ENCODE data around the gene TMTC2. TPM values are rescaled to one million over a fixed set of nuclear protein-coding genes. Genes with fewer than 3 reads are reported as not detected.
"Not testable (repeated sequence)": the region's sequence is repeated elsewhere in the genome, so short reads cannot be mapped to it uniquely, and the experiment has no call there.

The TMTC2 gene
- total RNA-seq, 1 donor from 2014 or later: 3.4 TPM

DNA sequence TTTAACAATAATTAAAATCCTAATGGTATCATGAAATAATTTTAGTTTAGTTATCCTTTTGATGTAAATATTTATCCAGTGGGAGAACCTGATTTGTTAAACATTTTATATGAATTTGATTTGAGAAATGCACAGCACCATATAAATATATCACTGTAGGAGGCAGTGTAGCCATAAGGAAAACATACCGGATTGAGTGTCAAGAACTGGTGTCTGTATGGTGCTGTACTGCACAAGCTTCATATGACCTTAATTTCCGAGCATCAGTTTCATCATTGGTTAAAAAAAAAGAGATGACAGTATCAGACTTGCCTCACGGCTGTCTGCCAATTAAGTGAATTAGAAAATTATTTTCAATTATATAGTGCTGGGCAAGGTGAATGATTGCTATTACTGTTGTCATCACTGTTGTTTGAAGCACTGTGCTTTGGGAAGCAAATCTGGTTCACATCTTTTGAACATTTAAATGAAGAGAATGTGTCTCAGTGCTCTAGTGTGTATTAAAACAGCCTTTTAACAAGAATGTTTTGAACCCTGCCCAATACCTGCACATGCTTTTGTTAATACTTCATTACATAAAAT is 72.1 kb downstream of the TMTC2 start:
- TF ChIP-seq, protein P1, sequence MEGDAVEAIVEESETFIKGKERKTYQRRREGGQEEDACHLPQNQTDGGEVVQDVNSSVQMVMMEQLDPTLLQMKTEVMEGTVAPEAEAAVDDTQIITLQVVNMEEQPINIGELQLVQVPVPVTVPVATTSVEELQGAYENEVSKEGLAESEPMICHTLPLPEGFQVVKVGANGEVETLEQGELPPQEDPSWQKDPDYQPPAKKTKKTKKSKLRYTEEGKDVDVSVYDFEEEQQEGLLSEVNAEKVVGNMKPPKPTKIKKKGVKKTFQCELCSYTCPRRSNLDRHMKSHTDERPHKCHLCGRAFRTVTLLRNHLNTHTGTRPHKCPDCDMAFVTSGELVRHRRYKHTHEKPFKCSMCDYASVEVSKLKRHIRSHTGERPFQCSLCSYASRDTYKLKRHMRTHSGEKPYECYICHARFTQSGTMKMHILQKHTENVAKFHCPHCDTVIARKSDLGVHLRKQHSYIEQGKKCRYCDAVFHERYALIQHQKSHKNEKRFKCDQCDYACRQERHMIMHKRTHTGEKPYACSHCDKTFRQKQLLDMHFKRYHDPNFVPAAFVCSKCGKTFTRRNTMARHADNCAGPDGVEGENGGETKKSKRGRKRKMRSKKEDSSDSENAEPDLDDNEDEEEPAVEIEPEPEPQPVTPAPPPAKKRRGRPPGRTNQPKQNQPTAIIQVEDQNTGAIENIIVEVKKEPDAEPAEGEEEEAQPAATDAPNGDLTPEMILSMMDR (IDR thresholded peaks at IDR 0.05; ENCODE audit: borderline replicate concordance): no peak
- DNase-seq: no peak
- Histone ChIP-seq H3K36me3 (no peaks in the 10 kb centered on the region), H3K4me3 (no peak overlapping the region), H3K27ac (replicated peaks) (no peak overlapping the region), H3K4me1 (peaks cover 19% of the 10 kb centered on the region), H3K9me3 (replicated peaks) (no peaks in the 10 kb centered on the region), H3K27me3 (ENCODE audit: low read depth) (no peaks in the 10 kb centered on the region)
- intact Hi-C loops (cut with micrococcal nuclease): no loop called here

DNA sequence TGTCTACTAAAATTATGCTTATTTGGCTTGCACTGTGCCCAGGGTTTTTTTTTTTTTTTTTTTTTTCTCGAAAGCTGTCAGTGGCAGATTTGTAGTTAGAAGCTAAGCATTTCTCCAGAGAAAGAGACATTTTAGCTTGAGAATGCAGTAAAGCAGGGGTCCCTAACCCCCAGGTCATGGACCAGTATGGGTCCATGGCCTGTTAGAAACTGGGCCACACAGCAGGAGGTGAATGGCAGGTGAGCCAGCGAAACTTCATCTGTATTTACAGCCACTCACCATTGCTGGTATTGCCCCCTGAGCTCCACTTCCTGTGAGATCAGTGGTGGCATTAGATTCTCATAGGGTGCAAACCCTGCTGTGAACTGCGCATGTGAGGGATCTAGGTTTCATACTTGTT is 73.7 kb downstream of the TMTC2 start:
- no peak overlapping the region for H3K4me3 ChIP-seq
- TF ChIP-seq, protein P1 (IDR thresholded peaks at IDR 0.05; ENCODE audit: borderline replicate concordance): no peak
- no peaks in the 10 kb centered on the region for H3K9me3 ChIP-seq (replicated peaks)
- no peaks in the 10 kb centered on the region for H3K27me3 ChIP-seq (ENCODE audit: low read depth)
- DNase-seq: no peak
- no peaks in the 10 kb centered on the region for H3K36me3 ChIP-seq
- intact Hi-C loops (cut with micrococcal nuclease): no loop called here
- H3K4me1 ChIP-seq: peaks cover 15% of the 10 kb centered on the region
- no peak overlapping the region for H3K27ac ChIP-seq (replicated peaks)

DNA sequence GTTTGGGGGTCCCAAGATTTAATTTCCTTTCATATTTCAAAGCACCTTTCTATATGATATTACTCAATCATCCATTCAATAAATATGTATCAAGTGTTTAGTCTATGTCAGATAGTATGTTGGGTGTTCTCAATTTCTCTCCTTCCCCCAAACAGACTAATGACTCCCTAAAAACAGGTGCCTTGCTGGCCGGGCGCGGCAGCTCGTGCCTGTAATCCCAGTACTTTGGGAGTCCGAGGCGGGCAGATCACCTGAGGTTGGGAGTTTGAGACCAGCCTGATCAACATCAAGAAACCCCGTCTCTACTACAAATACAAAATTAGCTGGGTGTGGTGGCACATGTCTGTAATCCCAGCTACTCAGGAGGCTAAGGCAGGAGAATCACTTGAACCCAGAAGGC is 78.5 kb downstream of the TMTC2 start:
- H3K9me3 ChIP-seq (replicated peaks); H3K27me3 ChIP-seq (ENCODE audit: low read depth); H3K4me1 ChIP-seq; DNase-seq; H3K36me3 ChIP-seq; intact Hi-C loops (cut with micrococcal nuclease); H3K27ac ChIP-seq (replicated peaks); H3K4me3 ChIP-seq: not testable (repeated sequence)

DNA sequence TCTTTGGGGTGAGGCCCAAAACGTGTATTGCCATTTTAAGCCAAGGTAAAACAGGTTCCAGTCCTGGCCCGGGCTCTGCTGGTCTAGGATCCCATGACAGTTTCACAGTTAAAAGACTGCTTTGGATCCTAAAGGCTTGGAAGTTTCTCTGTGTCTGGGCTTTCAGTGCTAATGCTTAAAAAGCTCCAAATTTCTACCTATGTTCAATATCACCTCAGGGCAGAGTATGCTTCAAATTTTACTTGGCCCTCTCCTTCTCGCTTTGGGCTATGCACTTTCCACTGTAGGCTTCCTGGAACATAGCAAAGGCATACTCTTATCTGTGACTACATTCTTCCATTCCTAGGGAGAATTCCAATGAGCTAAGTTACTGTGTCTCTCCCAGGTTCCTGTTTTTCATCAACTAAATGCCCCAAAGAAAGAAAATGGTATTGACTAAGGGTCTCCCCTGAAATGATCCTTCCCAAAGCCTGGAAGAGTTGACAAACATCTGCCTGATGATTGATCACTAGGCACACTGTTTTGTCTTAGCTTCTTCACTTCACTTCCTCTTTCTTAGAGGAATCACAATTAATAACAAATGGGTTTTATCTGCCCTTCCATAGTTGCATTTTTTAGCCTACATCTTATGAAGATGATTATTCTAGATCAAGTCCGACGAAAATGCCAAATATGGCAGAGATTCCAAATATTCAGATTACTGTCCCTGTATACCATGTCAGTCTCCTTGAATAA is 79.4 kb downstream of the TMTC2 start:
- DNase-seq: no peak
- H3K27me3 ChIP-seq (ENCODE audit: low read depth): no peaks in the 10 kb centered on the region
- TF ChIP-seq, protein P1 (IDR thresholded peaks at IDR 0.05; ENCODE audit: borderline replicate concordance): no peak

DNA sequence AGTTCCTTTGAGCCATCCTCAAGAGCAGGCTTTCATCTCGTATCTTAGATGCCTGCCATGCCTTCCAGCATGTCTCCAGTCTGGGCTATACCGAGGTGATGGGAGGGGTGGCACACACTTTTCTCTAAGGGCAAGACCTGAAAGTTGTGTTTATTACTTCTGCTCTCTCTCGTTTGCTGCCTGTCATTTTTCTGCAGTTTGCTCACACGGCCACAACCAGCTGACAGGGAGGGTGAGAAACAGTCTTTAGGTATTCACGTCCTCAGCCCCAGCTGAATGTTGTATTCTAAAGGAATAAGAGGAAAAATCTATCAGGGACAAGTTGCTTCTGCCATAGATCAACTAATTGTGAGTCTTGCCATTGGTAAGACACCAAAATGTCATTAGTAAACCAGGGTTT is 88.0 kb downstream of the TMTC2 start:
- H3K27ac ChIP-seq (replicated peaks): no peak overlapping the region
- TF ChIP-seq, protein P1 (IDR thresholded peaks at IDR 0.05; ENCODE audit: borderline replicate concordance): no peak
- intact Hi-C loops (cut with micrococcal nuclease): no loop called here

More for the DNA sequence above, 79.4 kb downstream of the TMTC2 start:
- Histone ChIP-seq H3K9me3 (replicated peaks) (no peaks in the 10 kb centered on the region), H3K4me3 (no peak overlapping the region), H3K36me3 (no peaks in the 10 kb centered on the region), H3K4me1 (no peaks in the 10 kb centered on the region), H3K27ac (replicated peaks) (no peak overlapping the region)
- intact Hi-C loops (cut with micrococcal nuclease): no loop called here

DNA sequence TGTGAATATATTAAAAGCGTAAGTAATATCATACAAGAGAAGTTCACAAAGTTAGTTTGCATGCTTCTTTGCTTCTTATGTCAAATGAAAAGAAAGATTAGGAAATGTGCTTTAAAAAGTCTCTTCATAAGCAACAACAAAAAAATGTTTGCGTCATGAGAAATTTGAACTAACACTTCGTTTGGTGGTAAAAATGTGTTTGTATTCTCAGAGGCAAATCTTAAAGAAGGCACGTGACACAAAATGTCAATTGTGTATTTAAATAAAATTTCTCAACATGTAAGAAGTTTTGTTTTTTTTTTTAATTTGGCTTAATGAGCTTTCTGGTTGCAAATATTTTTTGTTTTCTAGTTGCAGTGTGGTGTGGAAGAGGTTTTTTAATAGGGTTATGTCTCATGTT is 93.8 kb downstream of the TMTC2 start:
- intact Hi-C loops (cut with micrococcal nuclease): no loop called here
- H3K27me3 ChIP-seq (ENCODE audit: low read depth): no peaks in the 10 kb centered on the region
- no peaks in the 10 kb centered on the region for H3K9me3 ChIP-seq (replicated peaks)
- H3K4me3 ChIP-seq: no peak overlapping the region
- TF ChIP-seq, protein P1 (IDR thresholded peaks at IDR 0.05; ENCODE audit: borderline replicate concordance): no peak
- H3K36me3 ChIP-seq: no peaks in the 10 kb centered on the region
- H3K4me1 ChIP-seq: no peaks in the 10 kb centered on the region
- no peak for DNase-seq
- no peak overlapping the region for H3K27ac ChIP-seq (replicated peaks)

More for the DNA sequence above, 88.0 kb downstream of the TMTC2 start:
- Histone ChIP-seq H3K4me1 (no peaks in the 10 kb centered on the region), H3K36me3 (no peaks in the 10 kb centered on the region), H3K27me3 (ENCODE audit: low read depth) (no peaks in the 10 kb centered on the region), H3K4me3 (no peak overlapping the region), H3K9me3 (replicated peaks) (no peaks in the 10 kb centered on the region)
- no peak for DNase-seq

All from left ventricle myocardium inferior (tissue), 1 donor.